ENCODE data around the gene LGALS14. TPM values are rescaled to one million over a fixed set of nuclear protein-coding genes. Genes with fewer than 3 reads are reported as not detected.

The LGALS14 gene
- total RNA-seq, 4 donors from 2014 or later = not detected

GRCh38 chr19:39737351-39737750 is 33.1 kb downstream of the LGALS14 start:
- no peaks in the 10 kb centered on the region for H3K9me3 ChIP-seq
- TF ChIP-seq POLR2A (IDR thresholded peaks at IDR 0.05) = no peak
- no peak overlapping the region for H3K27ac ChIP-seq
- ATAC-seq (no peak), DNase-seq (no peak)
- in situ Hi-C loops (cut with MboI; ENCODE audit: low sequenced_read_pairs in 4 of 4) (no loop called here), intact Hi-C loops (cut with DNase I; ENCODE audit: low total_unique reads) (no loop called here)
- no peaks in the 10 kb centered on the region for H3K27me3 ChIP-seq
- no peaks in the 10 kb centered on the region for H3K36me3 ChIP-seq
- no peaks in the 10 kb centered on the region for H3K4me1 ChIP-seq
- H3K4me3 ChIP-seq = no peak overlapping the region

DNA sequence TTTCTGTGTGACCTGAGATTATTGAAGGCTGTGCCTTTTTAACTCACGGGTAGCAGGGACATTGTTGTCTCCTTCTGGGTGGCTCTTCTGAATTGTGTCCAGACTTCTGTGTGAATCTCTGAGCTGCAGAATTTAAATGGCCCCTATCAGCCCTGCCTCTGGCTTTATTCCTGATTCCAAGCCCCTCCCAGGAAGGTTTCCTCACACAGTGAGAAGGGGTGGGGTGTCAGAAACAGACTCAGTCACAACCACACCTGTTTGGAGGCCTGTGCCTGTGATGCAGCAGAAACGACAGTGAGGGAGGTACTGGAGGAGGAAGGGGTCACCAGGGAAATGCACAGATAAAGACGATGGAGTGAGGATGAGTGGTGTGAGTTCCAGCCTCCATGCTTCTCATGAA is 33.6 kb downstream of the LGALS14 start, which contains the start of gene CLC:
Gene CLC, minus strand, starts transcription at position 139 of the 400 bp plus-strand sequence. Its CDS starts 77 bp downstream, at position 62.
- DNase-seq = no peak
- H3K4me1 ChIP-seq = no peaks in the 10 kb centered on the region
- no peak within 1 kb of the TSS for H3K27ac ChIP-seq
- H3K9me3 ChIP-seq = no peaks in the 10 kb centered on the region
- no peak within 1 kb of the TSS for H3K4me3 ChIP-seq
- ATAC-seq = no peak
- H3K27me3 ChIP-seq = peaks cover 0 to 2% (median 0%) of the 10 kb centered on the region in 3 donors
- intact Hi-C loops (cut with DNase I; ENCODE audit: low total_unique reads) = no loop called here
- no peak for TF ChIP-seq POLR2A (IDR thresholded peaks at IDR 0.05)
- TF ChIP-seq, protein P1, sequence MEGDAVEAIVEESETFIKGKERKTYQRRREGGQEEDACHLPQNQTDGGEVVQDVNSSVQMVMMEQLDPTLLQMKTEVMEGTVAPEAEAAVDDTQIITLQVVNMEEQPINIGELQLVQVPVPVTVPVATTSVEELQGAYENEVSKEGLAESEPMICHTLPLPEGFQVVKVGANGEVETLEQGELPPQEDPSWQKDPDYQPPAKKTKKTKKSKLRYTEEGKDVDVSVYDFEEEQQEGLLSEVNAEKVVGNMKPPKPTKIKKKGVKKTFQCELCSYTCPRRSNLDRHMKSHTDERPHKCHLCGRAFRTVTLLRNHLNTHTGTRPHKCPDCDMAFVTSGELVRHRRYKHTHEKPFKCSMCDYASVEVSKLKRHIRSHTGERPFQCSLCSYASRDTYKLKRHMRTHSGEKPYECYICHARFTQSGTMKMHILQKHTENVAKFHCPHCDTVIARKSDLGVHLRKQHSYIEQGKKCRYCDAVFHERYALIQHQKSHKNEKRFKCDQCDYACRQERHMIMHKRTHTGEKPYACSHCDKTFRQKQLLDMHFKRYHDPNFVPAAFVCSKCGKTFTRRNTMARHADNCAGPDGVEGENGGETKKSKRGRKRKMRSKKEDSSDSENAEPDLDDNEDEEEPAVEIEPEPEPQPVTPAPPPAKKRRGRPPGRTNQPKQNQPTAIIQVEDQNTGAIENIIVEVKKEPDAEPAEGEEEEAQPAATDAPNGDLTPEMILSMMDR (IDR thresholded peaks at IDR 0.05 in 4 of 5, conservative IDR thresholded peaks at IDR 0.05 in 1 of 5) = no peak
- in situ Hi-C loops (cut with MboI; ENCODE audit: low sequenced_read_pairs in 4 of 4) = no loop called here
- no peaks in the 10 kb centered on the region for H3K36me3 ChIP-seq

- no peak overlapping the region for H3K4me3 ChIP-seq
- TF ChIP-seq, protein P1 (IDR thresholded peaks at IDR 0.05 in 4 of 5, conservative IDR thresholded peaks at IDR 0.05 in 1 of 5) = no peak
- TF ChIP-seq POLR2A (IDR thresholded peaks at IDR 0.05) = no peak
- H3K36me3 ChIP-seq = no peaks in the 10 kb centered on the region
- DNase-seq (no peak), ATAC-seq (no peak)
- intact Hi-C loops (cut with DNase I; ENCODE audit: low total_unique reads) (no loop called here), in situ Hi-C loops (cut with MboI; ENCODE audit: low sequenced_read_pairs in 4 of 4) (no loop called here)
- no peaks in the 10 kb centered on the region for H3K9me3 ChIP-seq
- H3K27ac ChIP-seq = no peak overlapping the region
- H3K27me3 ChIP-seq = peaks cover 0 to 5% (median 0%) of the 10 kb centered on the region in 3 donors
- no peaks in the 10 kb centered on the region for H3K4me1 ChIP-seq
Observed at GRCh38 chr19:39738814-39739213, 34.5 kb downstream of the LGALS14 start.

- H3K27me3 ChIP-seq = peaks cover 0 to 5% (median 0%) of the 10 kb centered on the region in 3 donors
- H3K4me1 ChIP-seq = no peaks in the 10 kb centered on the region
- H3K36me3 ChIP-seq = no peaks in the 10 kb centered on the region
- intact Hi-C loops (cut with DNase I; ENCODE audit: low total_unique reads) = no loop called here
- no peak overlapping the region for H3K4me3 ChIP-seq
- H3K27ac ChIP-seq = no peak overlapping the region
- in situ Hi-C loops (cut with MboI; ENCODE audit: low sequenced_read_pairs in 4 of 4) = no loop called here
- no peak for ATAC-seq
- TF ChIP-seq POLR2A (IDR thresholded peaks at IDR 0.05) = no peak
- TF ChIP-seq, protein P1 (IDR thresholded peaks at IDR 0.05 in 4 of 5, conservative IDR thresholded peaks at IDR 0.05 in 1 of 5) = no peak
- H3K9me3 ChIP-seq = no peaks in the 10 kb centered on the region
- DNase-seq = no peak
Observed at GRCh38 chr19:39740395-39740794, 36.1 kb downstream of the LGALS14 start.

- peaks cover 0 to 5% (median 0%) of the 10 kb centered on the region in 3 donors for H3K27me3 ChIP-seq
- in situ Hi-C loops (cut with MboI; ENCODE audit: low sequenced_read_pairs in 4 of 4) = no loop called here
- no peaks in the 10 kb centered on the region for H3K4me1 ChIP-seq
- H3K9me3 ChIP-seq = no peaks in the 10 kb centered on the region
- ATAC-seq = no peak
- TF ChIP-seq, protein P1 (IDR thresholded peaks at IDR 0.05 in 4 of 5, conservative IDR thresholded peaks at IDR 0.05 in 1 of 5) = no peak
- no peak for TF ChIP-seq POLR2A (IDR thresholded peaks at IDR 0.05)
- H3K36me3 ChIP-seq = no peaks in the 10 kb centered on the region
- no peak overlapping the region for H3K4me3 ChIP-seq
- H3K27ac ChIP-seq = no peak overlapping the region
- intact Hi-C loops (cut with DNase I; ENCODE audit: low total_unique reads) = no loop called here
- DNase-seq = no peak
Observed at GRCh38 chr19:39745643-39746042, 41.4 kb downstream of the LGALS14 start.
